Activated B cell treated with CpG ODN at 0.5 μM for 24 hours (primary cell): ENCODE results near the gene NLRP1. TPM values are rescaled to one million over a fixed set of nuclear protein-coding genes. Genes with fewer than 3 reads are reported as not detected.

ENCODE experiments used
- ATAC-seq: fragments of 200-7000 bp; cut with Tn5 transposase; one replicate; pipeline ENCODE4 v1.10.0; 2021; ENCODE audit warnings: low read depth, mild to moderate bottlenecking, moderate library complexity
- CTCF ChIA-PET: fragments of 350-600 bp; sonication (Branson Sonifier 250); formaldehyde crosslinking; loops from one replicate; lab custom pipeline; 2021; ENCODE audit warnings: antibody characterized with exemption; lab: Charles Lee
- POLR2A ChIA-PET: fragments of 350-600 bp; sonication (Branson Sonifier 250); formaldehyde crosslinking; loops from one replicate; lab custom pipeline; 2021; ENCODE audit warnings: antibody characterized with exemption; lab: Charles Lee
- DNase-seq: peaks from one replicate; pipeline ENCODE4 v3.0.0; 2022
- H3K27ac Mint-ChIP-seq: one replicate; pipeline ENCODE4 v1.8.0; 2020; ENCODE audit warnings: mixed read lengths
- H3K27me3 Mint-ChIP-seq: one replicate; pipeline ENCODE4 v1.8.0; 2021; ENCODE audit warnings: mixed read lengths
- H3K36me3 Mint-ChIP-seq: one replicate; pipeline ENCODE4 v1.8.0; 2021; ENCODE audit warnings: low read depth, mixed read lengths
- H3K4me1 Mint-ChIP-seq: one replicate; pipeline ENCODE4 v1.8.0; 2021; ENCODE audit warnings: mixed read lengths
- H3K4me3 Mint-ChIP-seq: one replicate; pipeline ENCODE4 v1.8.0; 2020; ENCODE audit warnings: mild to moderate bottlenecking, mixed read lengths
- H3K9me3 Mint-ChIP-seq: one replicate; pipeline ENCODE4 v1.8.0; 2020; ENCODE audit warnings: mixed read lengths
- intact Hi-C: fragments of 100-400 bp; cut with micrococcal nuclease; formaldehyde crosslinking; loops from one replicate; pipeline ENCODE4 v1.15.1; 2024
- total RNA-seq: library from RNA; stranded (reverse); gene quantifications from 2 replicates; pipeline ENCODE4 v1.2.3, GENCODE V29; 2022
- TF ChIP-seq, protein P1 (sequence below): fragments of 200-600 bp; IDR thresholded peaks from one replicate; pipeline ENCODE4 v1.8.0; 2022; ENCODE audit warnings: antibody characterized with exemption, mild to moderate bottlenecking

Gene NLRP1
- total RNA-seq = 35.5 and 40.4 TPM in 2 replicates

GRCh38 chr17:5584383-5585286, at the start of gene NLRP1:
Gene NLRP1 (minus strand): TSS chr17:5584509. CDS start chr17:5583957, 552 bp downstream.
- intact Hi-C loops = loop anchor here (10.0 kb wide), 1 partner anchor 1060 kb away; the partner anchor contains the start of genes KIAA0753 and TXNDC17
- H3K27me3 Mint-ChIP-seq = no peaks in the 10 kb centered on the region
- peak within 1 kb of the TSS; percentile 92 for H3K4me3 Mint-ChIP-seq
- H3K27ac Mint-ChIP-seq = peak within 1 kb of the TSS; percentile 93
- TF ChIP-seq, protein P1, sequence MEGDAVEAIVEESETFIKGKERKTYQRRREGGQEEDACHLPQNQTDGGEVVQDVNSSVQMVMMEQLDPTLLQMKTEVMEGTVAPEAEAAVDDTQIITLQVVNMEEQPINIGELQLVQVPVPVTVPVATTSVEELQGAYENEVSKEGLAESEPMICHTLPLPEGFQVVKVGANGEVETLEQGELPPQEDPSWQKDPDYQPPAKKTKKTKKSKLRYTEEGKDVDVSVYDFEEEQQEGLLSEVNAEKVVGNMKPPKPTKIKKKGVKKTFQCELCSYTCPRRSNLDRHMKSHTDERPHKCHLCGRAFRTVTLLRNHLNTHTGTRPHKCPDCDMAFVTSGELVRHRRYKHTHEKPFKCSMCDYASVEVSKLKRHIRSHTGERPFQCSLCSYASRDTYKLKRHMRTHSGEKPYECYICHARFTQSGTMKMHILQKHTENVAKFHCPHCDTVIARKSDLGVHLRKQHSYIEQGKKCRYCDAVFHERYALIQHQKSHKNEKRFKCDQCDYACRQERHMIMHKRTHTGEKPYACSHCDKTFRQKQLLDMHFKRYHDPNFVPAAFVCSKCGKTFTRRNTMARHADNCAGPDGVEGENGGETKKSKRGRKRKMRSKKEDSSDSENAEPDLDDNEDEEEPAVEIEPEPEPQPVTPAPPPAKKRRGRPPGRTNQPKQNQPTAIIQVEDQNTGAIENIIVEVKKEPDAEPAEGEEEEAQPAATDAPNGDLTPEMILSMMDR = no peak
- H3K36me3 Mint-ChIP-seq = peaks cover 33% of the 10 kb centered on the region
- peak; percentile 78 for DNase-seq
- ChIA-PET POLR2A (interaction anchor here (0.9 to 1.4 kb wide), 3 partner anchors 98 to 1441 kb away, joined by 3 to 5 read pairs (median 3); partner anchors contain the start of genes CYB5D2, MIS12, PIMREG and ZZEF1), CTCF (interaction anchor here (1.6 to 1.8 kb wide), 3 partner anchors 8 to 851 kb away, joined by 5 to 9 read pairs (median 6); no protein-coding TSS in a partner anchor)
- H3K9me3 Mint-ChIP-seq = peaks cover under 1% of the 10 kb centered on the region
- H3K4me1 Mint-ChIP-seq = peaks cover 66% of the 10 kb centered on the region
- ATAC-seq = peak; percentile 96

DNA sequence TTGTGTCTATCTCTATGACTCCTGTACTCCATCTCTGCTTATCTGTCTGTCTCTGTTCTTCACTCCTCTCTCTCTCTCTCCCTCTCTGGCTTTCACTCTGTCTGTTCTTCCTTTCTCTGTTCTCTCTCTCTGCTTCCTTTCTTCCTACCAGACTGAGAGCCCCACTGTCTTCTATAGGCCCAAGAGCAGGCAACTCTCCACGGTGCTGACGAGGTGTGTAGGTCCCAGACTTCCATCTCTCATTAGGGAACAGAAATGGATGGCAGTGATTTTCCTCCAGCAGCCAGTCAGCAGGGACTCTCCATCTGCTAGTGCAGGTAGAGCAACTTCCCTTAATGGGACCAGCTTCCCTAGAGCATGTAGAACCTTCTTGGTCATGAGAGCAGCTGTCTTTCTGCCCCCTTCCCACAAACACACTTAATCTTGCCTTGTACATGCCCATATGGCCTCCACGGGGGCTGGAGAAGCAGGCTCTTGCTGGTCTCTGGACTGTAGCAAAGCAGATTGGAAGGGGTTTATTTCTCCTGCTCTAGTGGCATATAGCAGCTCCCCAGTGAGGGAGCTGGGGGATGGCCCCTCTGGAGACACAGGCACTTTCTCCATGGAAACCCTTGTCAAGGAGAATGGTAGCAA, 47.8 kb upstream of the NLRP1 start:
- Mint-ChIP-seq H3K36me3 (no peaks in the 10 kb centered on the region), H3K9me3 (no peaks in the 10 kb centered on the region), H3K4me3 (no peak overlapping the region), H3K4me1 (no peaks in the 10 kb centered on the region), H3K27me3 (peaks cover 22% of the 10 kb centered on the region), H3K27ac (no peak overlapping the region)
- DNase-seq = no peak
- intact Hi-C loops = no loop called here
- TF ChIP-seq, protein P1 = no peak
- ChIA-PET POLR2A (no interaction called here), CTCF (no interaction called here)
- no peak for ATAC-seq

- no peaks in the 10 kb centered on the region for H3K36me3 Mint-ChIP-seq
- H3K9me3 Mint-ChIP-seq = no peaks in the 10 kb centered on the region
- POLR2A ChIA-PET = no interaction called here
Measured at GRCh38 chr17:5630434-5630833, 46.1 kb upstream of the NLRP1 start.

GRCh38 chr17:5629128-5629527, 44.8 kb upstream of the NLRP1 start:
- DNase-seq (no peak), ATAC-seq (no peak)
- TF ChIP-seq, protein P1 = no peak
- CTCF ChIA-PET = no interaction called here
- no peaks in the 10 kb centered on the region for H3K9me3 Mint-ChIP-seq
- POLR2A ChIA-PET = no interaction called here
- H3K4me3 Mint-ChIP-seq = no peak overlapping the region
- H3K27me3 Mint-ChIP-seq = peaks cover 18% of the 10 kb centered on the region
- no peaks in the 10 kb centered on the region for H3K36me3 Mint-ChIP-seq
- no peak overlapping the region for H3K27ac Mint-ChIP-seq
- no peaks in the 10 kb centered on the region for H3K4me1 Mint-ChIP-seq
- intact Hi-C loops = no loop called here

More at GRCh38 chr17:5630434-5630833, 46.1 kb upstream of the NLRP1 start:
- DNase-seq (no peak), ATAC-seq (no peak)
- TF ChIP-seq, protein P1 = no peak
- intact Hi-C loops = no loop called here
- Mint-ChIP-seq H3K27ac (no peak overlapping the region), H3K4me3 (no peak overlapping the region), H3K4me1 (no peaks in the 10 kb centered on the region), H3K27me3 (peaks cover 18% of the 10 kb centered on the region)
- CTCF ChIA-PET = no interaction called here

GRCh38 chr17:5628262-5628661, 44.0 kb upstream of the NLRP1 start:
- TF ChIP-seq, protein P1 = no peak
- intact Hi-C loops = no loop called here
- no peaks in the 10 kb centered on the region for H3K36me3 Mint-ChIP-seq
- H3K9me3 Mint-ChIP-seq = no peaks in the 10 kb centered on the region
- H3K4me1 Mint-ChIP-seq = no peaks in the 10 kb centered on the region
- H3K27ac Mint-ChIP-seq = no peak overlapping the region
- no peak for DNase-seq
- ChIA-PET POLR2A (no interaction called here), CTCF (no interaction called here)
- H3K4me3 Mint-ChIP-seq = no peak overlapping the region
- H3K27me3 Mint-ChIP-seq = peaks cover 18% of the 10 kb centered on the region
- ATAC-seq = no peak
